Loucy (cell line): ENCODE results near the gene PURA.

Experiments used
- EZH2phosphoT487 ChIP-seq: fragments of 200-600 bp; IDR thresholded peaks from 2 replicates; pipeline ENCODE4 v1.6.1; 2018; ENCODE audit warnings: antibody characterized with exemption, mild to moderate bottlenecking, moderate library complexity, borderline replicate concordance
- TF ChIP-seq, protein P1 (sequence below): fragments of 200-600 bp; sonication (generic); conservative IDR thresholded peaks from 2 replicates; pipeline ENCODE4 v1.5.1; 2014; ENCODE audit warnings: mild to moderate bottlenecking, antibody characterized with exemption, low read length

- TF ChIP-seq, protein P1, sequence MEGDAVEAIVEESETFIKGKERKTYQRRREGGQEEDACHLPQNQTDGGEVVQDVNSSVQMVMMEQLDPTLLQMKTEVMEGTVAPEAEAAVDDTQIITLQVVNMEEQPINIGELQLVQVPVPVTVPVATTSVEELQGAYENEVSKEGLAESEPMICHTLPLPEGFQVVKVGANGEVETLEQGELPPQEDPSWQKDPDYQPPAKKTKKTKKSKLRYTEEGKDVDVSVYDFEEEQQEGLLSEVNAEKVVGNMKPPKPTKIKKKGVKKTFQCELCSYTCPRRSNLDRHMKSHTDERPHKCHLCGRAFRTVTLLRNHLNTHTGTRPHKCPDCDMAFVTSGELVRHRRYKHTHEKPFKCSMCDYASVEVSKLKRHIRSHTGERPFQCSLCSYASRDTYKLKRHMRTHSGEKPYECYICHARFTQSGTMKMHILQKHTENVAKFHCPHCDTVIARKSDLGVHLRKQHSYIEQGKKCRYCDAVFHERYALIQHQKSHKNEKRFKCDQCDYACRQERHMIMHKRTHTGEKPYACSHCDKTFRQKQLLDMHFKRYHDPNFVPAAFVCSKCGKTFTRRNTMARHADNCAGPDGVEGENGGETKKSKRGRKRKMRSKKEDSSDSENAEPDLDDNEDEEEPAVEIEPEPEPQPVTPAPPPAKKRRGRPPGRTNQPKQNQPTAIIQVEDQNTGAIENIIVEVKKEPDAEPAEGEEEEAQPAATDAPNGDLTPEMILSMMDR: no peak
- no peak for TF ChIP-seq EZH2phosphoT487
Observed at GRCh38 chr5:140109759-140110645, 3.9 kb upstream of the PURA start.
